Measurements from ENCODE around the gene AP2A2. TPM values are rescaled to one million over a fixed set of nuclear protein-coding genes. Genes with fewer than 3 reads are reported as not detected.

The AP2A2 gene
- total and polyA plus RNA-seq, 8 donors = 40.0 to 60.2 (median 50.6) TPM

DNA sequence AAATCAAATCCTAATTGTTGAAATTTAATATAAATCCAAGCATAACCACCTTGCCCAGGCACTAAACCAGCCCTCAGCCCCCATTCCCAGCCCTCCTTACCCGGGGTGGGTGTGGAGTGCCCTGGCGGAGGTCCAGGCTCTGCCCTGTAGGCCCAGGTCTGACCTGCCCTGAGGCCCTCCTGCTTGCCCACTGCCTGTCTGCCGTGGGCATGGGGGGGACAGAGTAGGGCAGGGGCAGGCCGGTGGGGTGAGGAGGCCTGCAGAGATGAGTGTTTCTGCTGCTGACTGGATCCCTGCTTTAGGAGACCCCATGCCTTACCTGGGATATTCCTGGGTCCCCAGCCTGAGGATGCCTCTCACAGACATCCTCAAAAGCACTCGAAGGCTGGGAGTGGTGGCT, 11.5 kb upstream of the AP2A2 start:
- 72 to 76% methylated on average over 5 of the region's 5 CpGs for WGBS, 2 donors
- H3K27ac ChIP-seq = no peak overlapping the region
- no peak for ATAC-seq

DNA sequence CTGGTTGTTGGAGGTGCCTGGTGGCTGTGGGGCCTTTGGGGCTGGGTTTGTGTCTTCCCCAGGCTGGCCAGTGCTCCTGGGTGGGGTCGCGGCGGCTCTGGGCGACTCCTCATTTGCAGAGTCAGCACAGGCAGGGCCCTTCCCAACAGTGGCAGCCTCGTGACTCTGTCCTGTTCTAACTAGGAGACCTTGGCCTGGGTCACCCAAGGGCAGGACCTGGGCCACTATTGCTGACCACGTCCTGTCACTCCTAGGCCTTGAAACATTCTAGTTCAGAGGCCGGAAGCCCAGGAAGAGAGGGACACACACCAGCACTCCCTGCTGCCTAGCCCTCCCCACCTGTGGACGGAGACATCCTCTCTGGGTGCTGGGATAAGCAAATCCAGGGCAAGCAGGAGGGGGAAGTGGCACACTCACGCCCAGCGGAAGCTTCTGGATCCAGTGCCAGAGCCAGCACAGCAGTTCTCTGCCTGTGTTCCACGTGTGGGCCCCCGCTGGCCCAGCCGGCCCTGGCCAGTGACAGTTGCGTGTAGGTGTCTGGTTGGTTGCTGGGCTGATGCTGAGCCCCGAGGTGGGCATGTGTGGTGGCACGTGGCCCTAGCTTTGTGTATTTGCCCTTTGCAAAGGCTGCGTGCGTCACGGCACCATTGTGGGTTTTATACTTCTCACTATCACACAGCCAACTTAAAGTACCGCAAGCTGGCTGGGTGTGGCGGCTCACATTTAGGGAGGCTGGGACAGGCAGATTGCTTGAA, 10.7 kb upstream of the AP2A2 start:
- H3K4me3 ChIP-seq = no peak overlapping the region
- intact Hi-C loops (cut with DNase I) = no loop called here
- no peaks in the 10 kb centered on the region for H3K9me3 ChIP-seq
- H3K27me3 ChIP-seq = no peaks in the 10 kb centered on the region
- no peak for TF ChIP-seq CTCF (IDR thresholded peaks at IDR 0.05)
- WGBS, 2 donors = 81 to 85% methylated on average over 21 of the region's 21 CpGs
- ATAC-seq (peak in 2 of 4 donors; percentile 21 to 29), DNase-seq (peak in 2 of 6 donors; percentile 51 to 55), FAIRE-seq (no peak)
- peak overlapping the region in 1 of 4 donors; percentile 18 for H3K27ac ChIP-seq
- no peaks in the 10 kb centered on the region for H3K36me3 ChIP-seq
- H3K4me1 ChIP-seq = peaks cover 0 to 3% (median 0%) of the 10 kb centered on the region in 3 donors

More for the DNA sequence above, 11.5 kb upstream of the AP2A2 start:
- FAIRE-seq = no peak
- peak in 1 of 6 donors; percentile 58 for DNase-seq
- no peaks in the 10 kb centered on the region for H3K9me3 ChIP-seq
- no peak overlapping the region for H3K4me3 ChIP-seq
- TF ChIP-seq CTCF (IDR thresholded peaks at IDR 0.05) = no peak
- no peaks in the 10 kb centered on the region for H3K27me3 ChIP-seq
- H3K4me1 ChIP-seq = peaks cover 5 to 10% (median 7%) of the 10 kb centered on the region in 3 donors
- intact Hi-C loops (cut with DNase I) = no loop called here
- no peaks in the 10 kb centered on the region for H3K36me3 ChIP-seq

- no peak for ATAC-seq
- H3K9me3 ChIP-seq = no peaks in the 10 kb centered on the region
- WGBS, 2 donors = 78 to 81% methylated on average over 8 of the region's 8 CpGs
- no peaks in the 10 kb centered on the region for H3K36me3 ChIP-seq
- no peaks in the 10 kb centered on the region for H3K4me1 ChIP-seq
- no peak for FAIRE-seq
- no peak overlapping the region for H3K27ac ChIP-seq
- no peak for TF ChIP-seq CTCF (IDR thresholded peaks at IDR 0.05)
- peak in 1 of 6 donors; percentile 67 for DNase-seq
- H3K27me3 ChIP-seq = no peaks in the 10 kb centered on the region
- H3K4me3 ChIP-seq = no peak overlapping the region
- intact Hi-C loops (cut with DNase I) = no loop called here
These were observed 8.2 kb upstream of the AP2A2 start for GRCh38 chr11:917426-917825.

DNA sequence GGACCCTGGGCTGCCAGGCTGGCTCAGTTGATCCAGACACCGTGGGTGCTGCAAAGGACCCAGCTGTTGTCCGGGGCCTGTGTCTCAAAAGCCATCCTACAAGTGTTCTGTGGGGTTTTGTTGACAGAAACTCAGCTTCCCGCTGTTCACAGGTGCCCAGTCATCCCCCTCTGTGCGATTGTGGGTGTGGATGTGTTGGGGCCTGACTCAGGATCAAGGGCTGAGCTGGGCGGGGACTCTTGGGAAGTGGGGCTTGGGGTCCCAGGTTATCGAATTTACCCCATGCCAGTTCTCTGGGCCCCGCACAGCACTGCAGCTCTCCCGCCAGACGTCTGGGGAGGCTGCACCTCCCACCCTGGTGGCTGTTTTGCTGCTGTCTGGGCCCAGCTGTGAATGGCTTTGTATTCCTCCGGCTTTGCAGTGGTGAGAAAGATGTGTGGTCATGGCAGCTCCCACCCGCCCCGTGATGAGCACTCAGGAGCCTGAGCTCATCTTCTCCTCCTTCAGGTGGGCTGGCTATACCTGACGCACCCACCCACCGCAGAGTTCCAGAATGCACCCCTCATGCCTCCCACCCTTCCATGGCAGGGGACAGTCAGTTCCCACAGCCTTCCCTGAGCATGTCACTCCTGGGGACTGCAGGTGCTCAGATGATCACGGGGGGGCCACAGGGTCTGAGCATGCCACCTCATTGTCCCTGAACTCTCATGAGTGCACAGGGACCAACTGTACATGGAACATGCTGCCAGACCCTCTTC, 3.6 kb upstream of the AP2A2 start:
- H3K9me3 ChIP-seq = no peaks in the 10 kb centered on the region
- no peak for ATAC-seq
- FAIRE-seq = no peak
- DNase-seq = no peak
- intact Hi-C loops (cut with DNase I) = loop anchor here in 2 of 3 donors (5.0 to 10.0 kb wide), 2 partner anchors 120 to 133 kb away; no protein-coding TSS in a partner anchor
- no peaks in the 10 kb centered on the region for H3K27me3 ChIP-seq
- no peaks in the 10 kb centered on the region for H3K36me3 ChIP-seq
- H3K4me1 ChIP-seq = peaks cover 0 to 6% (median 0%) of the 10 kb centered on the region in 3 donors
- no peak overlapping the region for H3K27ac ChIP-seq
- WGBS, 2 donors = 84 to 91% methylated on average over 15 of the region's 15 CpGs
- no peak overlapping the region for H3K4me3 ChIP-seq
- no peak for TF ChIP-seq CTCF (IDR thresholded peaks at IDR 0.05)

All from pancreas (tissue), 10 donors.